MM.1S (cell line): ENCODE data around the gene KDSR.

Experiments
- CTCF ChIP-seq: fragments of 300-600 bp; sonication (generic); IDR thresholded peaks from 2 replicates; pipeline ENCODE4 v1.5.1; 2016; ENCODE audit warnings: antibody characterized with exemption, low read length, mixed read lengths
- EZH2 ChIP-seq: fragments of 300-600 bp; sonication (generic); optimal IDR thresholded peaks from 2 replicates; pipeline ENCODE3; 2017; ENCODE audit warnings: low read depth, mild to moderate bottlenecking, antibody characterized with exemption, low read length, mixed read lengths
- EZH2phosphoT487 ChIP-seq: fragments of 300-600 bp; sonication (generic); IDR thresholded peaks from 2 replicates; pipeline ENCODE4 v1.6.1; 2018; ENCODE audit warnings: antibody characterized with exemption, low read length

- TF ChIP-seq CTCF (no peak), EZH2 (no peak), EZH2phosphoT487 (no peak)
Measured at GRCh38 chr18:63344263-63344662, 22.7 kb downstream of the KDSR start.
